Activated B cell treated with CpG ODN at 0.5 μM for 24 hours (primary cell): ENCODE measurements around the gene SPOP. TPM values are rescaled to one million over a fixed set of nuclear protein-coding genes. Genes with fewer than 3 reads are reported as not detected.

ENCODE experiments used
- ATAC-seq: fragments of 200-7000 bp; cut with Tn5 transposase; one replicate; pipeline ENCODE4 v1.10.0; 2021; ENCODE audit warnings: low read depth, mild to moderate bottlenecking, moderate library complexity
- CTCF ChIA-PET: fragments of 350-600 bp; sonication (Branson Sonifier 250); formaldehyde crosslinking; loops from one replicate; lab custom pipeline; 2021; ENCODE audit warnings: antibody characterized with exemption; lab: Charles Lee
- POLR2A ChIA-PET: fragments of 350-600 bp; sonication (Branson Sonifier 250); formaldehyde crosslinking; loops from one replicate; lab custom pipeline; 2021; ENCODE audit warnings: antibody characterized with exemption; lab: Charles Lee
- DNase-seq: peaks from one replicate; pipeline ENCODE4 v3.0.0; 2022
- H3K27ac Mint-ChIP-seq: one replicate; pipeline ENCODE4 v1.8.0; 2020; ENCODE audit warnings: mixed read lengths
- H3K27me3 Mint-ChIP-seq: one replicate; pipeline ENCODE4 v1.8.0; 2021; ENCODE audit warnings: mixed read lengths
- H3K36me3 Mint-ChIP-seq: one replicate; pipeline ENCODE4 v1.8.0; 2021; ENCODE audit warnings: low read depth, mixed read lengths
- H3K4me1 Mint-ChIP-seq: one replicate; pipeline ENCODE4 v1.8.0; 2021; ENCODE audit warnings: mixed read lengths
- H3K4me3 Mint-ChIP-seq: one replicate; pipeline ENCODE4 v1.8.0; 2020; ENCODE audit warnings: mild to moderate bottlenecking, mixed read lengths
- H3K9me3 Mint-ChIP-seq: one replicate; pipeline ENCODE4 v1.8.0; 2020; ENCODE audit warnings: mixed read lengths
- intact Hi-C: fragments of 100-400 bp; cut with micrococcal nuclease; formaldehyde crosslinking; loops from one replicate; pipeline ENCODE4 v1.15.1; 2024
- total RNA-seq: library from RNA; stranded (reverse); gene quantifications from 2 replicates; pipeline ENCODE4 v1.2.3, GENCODE V29; 2022
- TF ChIP-seq, protein P1 (sequence below): fragments of 200-600 bp; IDR thresholded peaks from one replicate; pipeline ENCODE4 v1.8.0; 2022; ENCODE audit warnings: antibody characterized with exemption, mild to moderate bottlenecking

Gene SPOP
- total RNA-seq, 1 donor from 2014 or later, result 65.8 TPM

GRCh38 chr17:49616086-49616485, 61.8 kb downstream of the SPOP start:
- Mint-ChIP-seq H3K27ac (no peak overlapping the region), H3K4me1 (no peaks in the 10 kb centered on the region), H3K9me3 (no peaks in the 10 kb centered on the region), H3K4me3 (no peak overlapping the region), H3K27me3 (no peaks in the 10 kb centered on the region), H3K36me3 (peaks cover 77% of the 10 kb centered on the region)
- no peak for DNase-seq
- ChIA-PET CTCF (no interaction called here), POLR2A (no interaction called here)
- TF ChIP-seq, protein P1, sequence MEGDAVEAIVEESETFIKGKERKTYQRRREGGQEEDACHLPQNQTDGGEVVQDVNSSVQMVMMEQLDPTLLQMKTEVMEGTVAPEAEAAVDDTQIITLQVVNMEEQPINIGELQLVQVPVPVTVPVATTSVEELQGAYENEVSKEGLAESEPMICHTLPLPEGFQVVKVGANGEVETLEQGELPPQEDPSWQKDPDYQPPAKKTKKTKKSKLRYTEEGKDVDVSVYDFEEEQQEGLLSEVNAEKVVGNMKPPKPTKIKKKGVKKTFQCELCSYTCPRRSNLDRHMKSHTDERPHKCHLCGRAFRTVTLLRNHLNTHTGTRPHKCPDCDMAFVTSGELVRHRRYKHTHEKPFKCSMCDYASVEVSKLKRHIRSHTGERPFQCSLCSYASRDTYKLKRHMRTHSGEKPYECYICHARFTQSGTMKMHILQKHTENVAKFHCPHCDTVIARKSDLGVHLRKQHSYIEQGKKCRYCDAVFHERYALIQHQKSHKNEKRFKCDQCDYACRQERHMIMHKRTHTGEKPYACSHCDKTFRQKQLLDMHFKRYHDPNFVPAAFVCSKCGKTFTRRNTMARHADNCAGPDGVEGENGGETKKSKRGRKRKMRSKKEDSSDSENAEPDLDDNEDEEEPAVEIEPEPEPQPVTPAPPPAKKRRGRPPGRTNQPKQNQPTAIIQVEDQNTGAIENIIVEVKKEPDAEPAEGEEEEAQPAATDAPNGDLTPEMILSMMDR, result no peak
- intact Hi-C loops, result no loop called here
- no peak for ATAC-seq

DNA sequence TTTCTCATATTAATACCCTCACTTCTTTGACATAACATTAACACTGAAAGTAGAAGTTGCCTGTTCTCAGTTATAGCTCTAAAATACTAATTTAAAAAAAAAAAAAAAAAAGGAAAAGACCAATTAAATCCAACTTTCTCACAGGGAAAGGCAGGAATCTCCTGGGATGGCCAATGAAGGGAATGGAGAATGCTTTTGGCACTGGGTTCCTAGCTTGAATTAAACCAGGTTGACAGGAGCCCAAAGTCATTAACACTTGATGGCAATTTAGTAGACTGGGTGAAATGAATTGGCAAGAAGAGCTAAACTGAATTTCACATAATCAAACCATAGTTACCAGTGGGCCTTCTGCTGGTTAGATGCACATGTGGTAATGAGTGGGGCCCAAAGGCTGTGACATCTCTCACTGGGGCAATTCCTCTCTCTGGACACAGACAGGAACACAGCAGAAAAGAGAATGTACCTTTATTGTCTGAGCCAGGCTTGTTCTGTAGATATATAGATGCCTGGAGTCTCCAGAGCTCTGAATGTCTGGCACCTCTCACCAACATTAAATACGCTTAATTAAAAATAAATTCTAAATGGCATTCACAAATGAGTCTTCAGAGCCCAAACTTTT, 64.6 kb downstream of the SPOP start:
- ChIA-PET CTCF (interaction anchor here (1.0 kb wide), 1 partner anchor 43 kb away, joined by 3 read pairs; no protein-coding TSS in a partner anchor), POLR2A (interaction anchor here (0.6 kb wide), 1 partner anchor 44 kb away, joined by 3 read pairs; no protein-coding TSS in a partner anchor)
- ATAC-seq, result no peak
- DNase-seq, result no peak
- intact Hi-C loops, result no loop called here
- no peaks in the 10 kb centered on the region for H3K27me3 Mint-ChIP-seq
- no peaks in the 10 kb centered on the region for H3K4me1 Mint-ChIP-seq
- H3K36me3 Mint-ChIP-seq, result peaks cover 81% of the 10 kb centered on the region
- H3K9me3 Mint-ChIP-seq, result no peaks in the 10 kb centered on the region
- TF ChIP-seq, protein P1, result no peak
- H3K27ac Mint-ChIP-seq, result no peak overlapping the region
- H3K4me3 Mint-ChIP-seq, result no peak overlapping the region

DNA sequence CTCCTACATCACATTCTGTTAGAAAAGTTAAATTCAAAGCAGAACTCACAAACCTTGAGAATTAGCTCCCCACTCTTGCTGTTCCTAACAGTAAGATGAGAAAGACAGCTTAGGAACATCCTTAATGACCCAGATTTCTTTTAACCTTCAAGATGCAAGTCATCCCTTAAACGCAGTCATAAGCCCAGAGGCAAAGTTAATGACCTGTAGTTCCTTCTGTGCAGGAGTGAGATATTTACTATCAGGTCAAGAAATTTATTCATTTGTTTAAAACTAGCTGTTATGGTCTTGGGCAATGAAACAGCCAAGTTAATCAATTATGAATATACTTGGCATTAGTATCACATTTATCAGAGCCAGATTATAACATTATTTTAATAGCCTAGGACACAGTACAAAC, 65.2 kb downstream of the SPOP start:
- no peaks in the 10 kb centered on the region for H3K4me1 Mint-ChIP-seq
- no peaks in the 10 kb centered on the region for H3K9me3 Mint-ChIP-seq
- TF ChIP-seq, protein P1, result no peak
- H3K4me3 Mint-ChIP-seq, result no peak overlapping the region
- POLR2A ChIA-PET, result interaction anchor here (0.6 kb wide), 1 partner anchor 43 kb away, joined by 3 read pairs; no protein-coding TSS in a partner anchor
- intact Hi-C loops, result no loop called here
- no peak overlapping the region for H3K27ac Mint-ChIP-seq
- DNase-seq (no peak), ATAC-seq (no peak)
- no peaks in the 10 kb centered on the region for H3K27me3 Mint-ChIP-seq
- CTCF ChIA-PET, result interaction anchor here (1.0 to 1.5 kb wide), 2 partner anchors 43 to 83 kb away, joined by 3 read pairs; no protein-coding TSS in a partner anchor
- H3K36me3 Mint-ChIP-seq, result peaks cover 79% of the 10 kb centered on the region

DNA sequence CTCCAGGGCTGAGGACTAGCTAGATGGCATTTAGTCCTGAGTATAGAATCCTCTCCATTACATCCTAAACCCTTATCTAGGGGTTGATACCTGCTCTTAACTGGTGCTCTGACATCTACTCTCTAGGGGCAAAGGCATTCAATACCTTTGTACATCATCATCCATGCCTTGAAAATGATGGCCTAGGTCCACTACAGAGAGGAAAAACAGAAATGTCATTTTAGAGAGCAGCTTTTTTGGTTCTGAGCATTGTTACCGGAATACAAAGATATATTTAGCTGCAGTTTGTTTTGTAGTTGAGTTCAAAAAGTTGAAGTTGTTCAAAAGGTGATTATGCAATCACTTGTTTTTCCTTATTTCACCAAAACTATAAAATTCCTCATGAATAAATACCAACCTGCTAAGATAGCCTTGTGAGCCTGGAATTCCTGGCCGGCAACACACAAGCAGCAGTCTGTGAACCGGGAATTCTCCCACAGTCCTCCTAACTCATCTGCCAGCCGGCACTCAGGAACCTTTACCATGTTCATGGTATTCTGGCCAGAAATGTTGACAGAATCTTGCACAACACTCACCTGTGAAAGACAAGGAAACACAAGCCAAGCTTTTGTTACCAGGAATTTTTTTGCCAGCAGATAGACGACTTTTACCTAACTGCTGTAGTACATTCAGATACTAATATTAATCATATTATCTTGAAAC, 66.9 kb downstream of the SPOP start:
- TF ChIP-seq, protein P1, result no peak
- Mint-ChIP-seq H3K27me3 (no peaks in the 10 kb centered on the region), H3K9me3 (no peaks in the 10 kb centered on the region), H3K36me3 (peaks cover 75% of the 10 kb centered on the region), H3K4me1 (no peaks in the 10 kb centered on the region), H3K27ac (no peak overlapping the region), H3K4me3 (no peak overlapping the region)
- DNase-seq, result no peak
- no peak for ATAC-seq
- ChIA-PET POLR2A (no interaction called here), CTCF (interaction anchor here (1.5 kb wide), 1 partner anchor 85 kb away, joined by 3 read pairs; no protein-coding TSS in a partner anchor)
- intact Hi-C loops, result no loop called here

DNA sequence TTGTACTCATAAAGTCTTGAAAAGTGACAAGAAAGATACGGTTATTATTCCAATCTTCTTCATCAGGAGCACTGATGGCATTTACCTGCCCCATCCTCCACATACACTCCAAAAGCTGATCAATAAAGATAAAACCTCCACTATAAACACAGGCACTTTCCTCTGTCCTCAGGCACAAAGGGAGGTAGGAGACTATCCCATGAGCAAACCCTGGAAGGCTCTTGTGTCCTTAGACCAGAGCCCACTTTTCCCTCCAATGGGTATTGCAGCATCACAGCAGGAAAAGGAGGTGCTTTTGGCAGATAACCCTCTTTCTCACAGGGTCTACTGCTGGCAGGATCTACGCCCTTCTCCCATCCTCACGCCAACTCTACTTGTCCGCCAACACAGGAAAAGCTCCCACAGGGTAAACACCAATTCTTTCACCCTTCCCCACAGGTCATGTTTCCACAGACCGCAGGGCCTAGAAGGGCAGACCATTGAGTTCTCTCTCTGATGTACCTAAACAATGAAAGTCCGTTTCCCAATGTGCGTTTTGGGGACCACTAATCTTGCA, 73.5 kb downstream of the SPOP start:
- H3K9me3 Mint-ChIP-seq, result no peaks in the 10 kb centered on the region
- POLR2A ChIA-PET, result interaction anchor here (0.6 kb wide), 1 partner anchor 89 kb away, joined by 3 read pairs; no protein-coding TSS in a partner anchor
- intact Hi-C loops, result no loop called here
- no peak overlapping the region for H3K4me3 Mint-ChIP-seq
- no peaks in the 10 kb centered on the region for H3K4me1 Mint-ChIP-seq
- H3K27ac Mint-ChIP-seq, result no peak overlapping the region
- H3K36me3 Mint-ChIP-seq, result peaks cover 83% of the 10 kb centered on the region
- DNase-seq (no peak), ATAC-seq (no peak)
- H3K27me3 Mint-ChIP-seq, result no peaks in the 10 kb centered on the region
- TF ChIP-seq, protein P1, result no peak
- CTCF ChIA-PET, result no interaction called here
